Neuronal stem cell (in vitro differentiated cells): ENCODE results near the gene DDOST.

Experiments
- DNase-seq: peaks from one replicate; pipeline ENCODE4 v3.0.0-alpha.2; 2013; ENCODE audit warnings: low spot score
- H2AFZ ChIP-seq: one replicate; pipeline ENCODE4 v1.6.1; 2013; ENCODE audit warnings: mild to moderate bottlenecking, low read length, inconsistent platforms
- H2AK5ac ChIP-seq: 2 replicates; pipeline ENCODE4 v1.6.1; 2013; ENCODE audit warnings: low read depth, mild to moderate bottlenecking, inconsistent platforms, low read length, moderate library complexity, mixed read lengths
- H2BK120ac ChIP-seq: 2 replicates; pipeline ENCODE4 v1.6.1; 2013; ENCODE audit warnings: low read depth, mild to moderate bottlenecking, inconsistent platforms, low read length, moderate library complexity, mixed read lengths
- H2BK12ac ChIP-seq: one replicate; pipeline ENCODE4 v1.6.1; 2013; ENCODE audit warnings: low read length, inconsistent platforms
- H2BK15ac ChIP-seq: 2 replicates; pipeline ENCODE4 v1.6.1; 2013; ENCODE audit warnings: mild to moderate bottlenecking, low read length, inconsistent platforms, mixed read lengths
- H2BK5ac ChIP-seq: one replicate; pipeline ENCODE4 v1.6.1; 2013; ENCODE audit warnings: inconsistent platforms, mild to moderate bottlenecking, low read length, moderate library complexity
- H3K14ac ChIP-seq: one replicate; pipeline ENCODE4 v1.6.1; 2013; ENCODE audit warnings: low read length, inconsistent platforms
- H3K18ac ChIP-seq: 2 replicates; pipeline ENCODE4 v1.6.1; 2013; ENCODE audit warnings: low read length, inconsistent platforms
- H3K23ac ChIP-seq: 2 replicates; pipeline ENCODE4 v1.6.1; 2013; ENCODE audit warnings: low read depth, mild to moderate bottlenecking, mixed read lengths, low read length, inconsistent platforms; ENCODE audit not compliant: poor library complexity
- H3K27ac ChIP-seq: replicated peaks from 3 replicates; pipeline ENCODE4 v1.5.1; 2013; ENCODE audit warnings: low read length, inconsistent platforms
- H3K27me3 ChIP-seq, 3 experiments: 2 replicates each; pipeline ENCODE4 v1.6.1; 2013; ENCODE audit warnings: low read length in 3 of 3, mild to moderate bottlenecking in 2 of 3, inconsistent platforms in 1 of 3, low read depth in 1 of 3, mixed read lengths in 1 of 3, moderate library complexity in 1 of 3; ENCODE audit not compliant: control insufficient read depth in 3 of 3, insufficient read depth in 3 of 3
- H3K36me3 ChIP-seq, 2 donors: replicated peaks in 1 of 2; 2 replicates each; pipeline ENCODE4 v1.6.1; 2013; ENCODE audit warnings: low read length in 2 of 2; ENCODE audit not compliant: control insufficient read depth in 2 of 2, insufficient read depth in 2 of 2
- H3K4ac ChIP-seq: 2 replicates; pipeline ENCODE4 v1.6.1; 2013; ENCODE audit warnings: inconsistent platforms, mild to moderate bottlenecking, low read length, moderate library complexity
- H3K4me1 ChIP-seq, 2 donors: 1 replicate in 1 of 2; 2 replicates in 1 of 2; pipeline ENCODE4 v1.6.1; 2013; ENCODE audit warnings: low read length in 2 of 2, low read depth in 1 of 2; ENCODE audit not compliant: control insufficient read depth in 2 of 2, insufficient read depth in 1 of 2
- H3K4me2 ChIP-seq: one replicate; pipeline ENCODE4 v1.6.1; 2013; ENCODE audit warnings: mild to moderate bottlenecking, low read length, inconsistent platforms; ENCODE audit not compliant: insufficient read depth, poor library complexity, severe bottlenecking
- H3K4me3 ChIP-seq, 2 donors: 2 replicates each; pipeline ENCODE4 v1.5.1; 2013; ENCODE audit warnings: low read length in 2 of 2, mild to moderate bottlenecking in 2 of 2, inconsistent platforms in 1 of 2, moderate library complexity in 1 of 2
- H3K79me1 ChIP-seq: one replicate; pipeline ENCODE4 v1.6.1; 2013; ENCODE audit warnings: low read depth, mild to moderate bottlenecking, inconsistent platforms, low read length, moderate library complexity
- H3K9ac ChIP-seq: one replicate; pipeline ENCODE4 v1.6.1; 2013; ENCODE audit warnings: mild to moderate bottlenecking, low read depth, low read length, inconsistent platforms; ENCODE audit not compliant: poor library complexity
- H3K9me3 ChIP-seq, 2 donors: replicated peaks in 1 of 2; 2 replicates each; pipeline versions ENCODE3 to v1.6.1; 2013; ENCODE audit warnings: low read length in 2 of 2, mild to moderate bottlenecking in 2 of 2, inconsistent platforms in 1 of 2, low read depth in 1 of 2, mixed read lengths in 1 of 2, moderate library complexity in 1 of 2; ENCODE audit not compliant: control insufficient read depth in 2 of 2, insufficient read depth in 1 of 2
- H4K8ac ChIP-seq: one replicate; pipeline ENCODE4 v1.6.1; 2013; ENCODE audit warnings: low read depth, mild to moderate bottlenecking, inconsistent platforms, low read length, moderate library complexity
- H4K91ac ChIP-seq: one replicate; pipeline ENCODE4 v1.6.1; 2013; ENCODE audit warnings: low read length, low read depth, mild to moderate bottlenecking, inconsistent platforms; ENCODE audit not compliant: poor library complexity
- WGBS, 2 donors: extraction: QIAGEN DNeasy Blood & Tissue Kit; methylation state at CpG; one replicate each; pipeline ENCODE4 v1.1.7; 2013; ENCODE audit warnings: missing lambda C conversion rate in 2 of 2, mixed read lengths in 1 of 2; ENCODE audit not compliant: insufficient read length in 2 of 2, insufficient replicate concordance in 1 of 2; ENCODE audit errors: extremely low coverage in 2 of 2; 5-methylcytosine and 5-hydroxymethylcytosine counted together

Gene DDOST

DNA sequence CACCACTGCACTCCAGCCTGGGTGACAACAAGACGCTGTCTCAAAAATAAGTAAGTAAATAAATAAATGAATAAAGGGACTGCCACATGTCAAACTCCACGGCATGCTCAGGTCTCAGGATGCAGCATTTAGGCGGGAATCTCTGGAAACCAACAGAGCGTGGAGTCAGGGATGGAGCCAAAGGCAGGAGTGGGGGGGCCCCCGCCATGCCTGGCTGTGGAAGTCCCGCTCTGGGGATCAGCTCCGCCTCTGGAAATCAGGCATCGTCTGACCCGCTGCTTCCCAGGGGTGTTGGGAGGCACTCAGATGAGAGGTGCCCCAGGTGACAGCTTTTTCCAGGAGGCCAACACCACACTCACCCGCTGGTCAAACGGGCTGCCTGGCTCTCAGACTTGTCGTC is 36.4 kb upstream of the DDOST start:
- Histone ChIP-seq H3K79me1 (no peaks in the 10 kb centered on the region), H3K4ac (no peak overlapping the region), H2BK5ac (peak overlapping the region; percentile 80), H3K9ac (no peak overlapping the region), H3K4me1 (peaks cover 9 to 11% of the 10 kb centered on the region in 2 donors), H3K4me2 (no peak overlapping the region), H3K36me3 (no peaks in the 10 kb centered on the region), H3K27ac (peak overlapping the region; percentile 33), H2BK15ac (peak overlapping the region; percentile 53), H2BK12ac (no peak overlapping the region), H2BK120ac (no peak overlapping the region), H3K23ac (peak overlapping the region; percentile 4), H4K91ac (no peak overlapping the region), H4K8ac (no peak overlapping the region), H3K27me3 (no peaks in the 10 kb centered on the region), H2AFZ (peak overlapping the region; percentile 100), H3K9me3 (no peaks in the 10 kb centered on the region), H3K14ac (no peak overlapping the region), H3K18ac (peak overlapping the region; percentile 1), H3K4me3 (peak overlapping the region in 1 of 2 donors; percentile 43), H2AK5ac (peak overlapping the region; percentile 88)
- no peak for DNase-seq
- WGBS, 2 donors = no CpG with 5 or more reads among the region's 12 CpGs

DNA sequence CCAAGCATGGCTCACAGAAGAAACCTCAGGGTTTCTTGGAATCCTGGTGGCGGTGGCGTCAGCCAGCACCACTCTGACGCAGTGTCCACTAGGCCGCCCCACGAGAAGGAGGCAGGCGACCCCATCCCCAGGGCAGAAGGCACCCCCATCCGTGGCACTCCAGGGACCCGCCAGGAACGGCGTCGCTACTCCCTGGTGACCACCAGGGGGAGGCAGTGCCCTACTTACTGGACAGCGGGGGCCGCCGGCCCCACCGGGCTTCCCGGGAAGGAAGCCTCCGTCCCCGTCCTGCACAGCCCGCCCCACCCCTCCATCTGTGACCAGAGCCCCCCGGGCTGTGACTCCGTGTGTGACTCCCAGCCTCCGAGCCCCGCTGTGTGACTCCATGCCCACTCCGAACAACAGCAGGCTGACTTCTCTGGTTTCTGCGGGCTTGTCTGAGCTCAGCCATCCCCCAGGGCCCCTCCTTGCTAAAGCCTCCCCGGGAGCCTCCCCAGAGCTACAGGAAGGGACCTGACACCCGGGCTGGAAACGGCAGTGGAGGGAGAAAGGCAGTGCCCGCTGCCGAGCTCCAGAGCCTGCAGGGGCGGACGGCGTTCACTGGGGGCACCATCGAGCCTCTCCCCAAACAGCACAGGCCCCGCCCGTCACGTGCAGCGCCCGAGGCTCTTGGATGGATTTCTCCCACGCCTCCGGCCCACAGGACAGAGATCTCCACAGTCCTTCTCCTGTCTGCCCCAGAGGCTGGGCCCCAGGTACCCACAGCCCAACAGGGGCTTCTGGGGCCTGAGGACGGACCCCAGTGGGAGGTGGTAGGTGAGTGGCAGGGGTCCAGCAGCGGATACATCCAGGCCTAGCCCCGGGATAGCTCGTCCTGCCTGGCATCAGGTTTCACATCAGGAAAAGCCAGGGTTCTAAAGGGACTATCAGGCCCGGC is 35.5 kb upstream of the DDOST start:
- H3K27me3 ChIP-seq = no peaks in the 10 kb centered on the region
- H2BK15ac ChIP-seq = peak overlapping the region; percentile 93
- no peaks in the 10 kb centered on the region for H3K36me3 ChIP-seq
- H2BK120ac ChIP-seq = no peak overlapping the region
- H3K18ac ChIP-seq = peak overlapping the region; percentile 99
- peaks cover 9 to 11% of the 10 kb centered on the region in 2 donors for H3K4me1 ChIP-seq
- DNase-seq = peak; percentile 87
- no peak overlapping the region for H4K8ac ChIP-seq
- peak overlapping the region; percentile 60 for H3K9ac ChIP-seq
- H4K91ac ChIP-seq = peak overlapping the region; percentile 64
- H3K4me2 ChIP-seq = peak overlapping the region; percentile 99
- peaks cover 0 to 3% of the 10 kb centered on the region in 2 donors for H3K9me3 ChIP-seq
- peak overlapping the region; percentile 85 for H3K27ac ChIP-seq
- WGBS, 2 donors = no CpG with 5 or more reads among the region's 46 CpGs
- peak overlapping the region; percentile 89 for H3K14ac ChIP-seq
- no peak overlapping the region for H3K4ac ChIP-seq
- H3K79me1 ChIP-seq = no peaks in the 10 kb centered on the region
- H3K4me3 ChIP-seq = peak overlapping the region; percentile 50 to 79
- peak overlapping the region; percentile 67 for H3K23ac ChIP-seq
- peak overlapping the region; percentile 94 for H2BK5ac ChIP-seq
- H2BK12ac ChIP-seq = peak overlapping the region; percentile 58
- peak overlapping the region; percentile 20 for H2AK5ac ChIP-seq
- peak overlapping the region; percentile 100 for H2AFZ ChIP-seq

DNA sequence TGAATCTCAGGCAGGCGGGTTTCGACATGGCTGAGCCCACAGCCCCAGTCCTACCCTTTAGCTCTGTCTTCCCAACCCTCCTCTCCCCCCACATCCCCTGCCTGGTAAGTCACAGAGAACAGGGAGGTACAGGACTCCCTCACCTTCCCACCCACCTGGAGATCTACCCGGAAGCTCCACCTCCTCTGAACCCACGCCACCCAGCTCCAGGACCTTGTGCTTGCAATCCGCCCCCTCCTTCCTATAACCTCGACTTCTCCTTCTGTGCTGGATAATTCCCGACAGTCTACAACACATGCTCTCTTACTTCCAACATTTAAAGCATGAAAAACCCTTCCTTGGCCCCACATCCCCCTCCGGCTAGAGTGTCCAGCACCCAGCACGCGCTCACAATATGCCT is 34.3 kb upstream of the DDOST start:
- WGBS, 2 donors = no CpG with 5 or more reads among the region's 10 CpGs
- no peak overlapping the region for H3K9ac ChIP-seq

DNA sequence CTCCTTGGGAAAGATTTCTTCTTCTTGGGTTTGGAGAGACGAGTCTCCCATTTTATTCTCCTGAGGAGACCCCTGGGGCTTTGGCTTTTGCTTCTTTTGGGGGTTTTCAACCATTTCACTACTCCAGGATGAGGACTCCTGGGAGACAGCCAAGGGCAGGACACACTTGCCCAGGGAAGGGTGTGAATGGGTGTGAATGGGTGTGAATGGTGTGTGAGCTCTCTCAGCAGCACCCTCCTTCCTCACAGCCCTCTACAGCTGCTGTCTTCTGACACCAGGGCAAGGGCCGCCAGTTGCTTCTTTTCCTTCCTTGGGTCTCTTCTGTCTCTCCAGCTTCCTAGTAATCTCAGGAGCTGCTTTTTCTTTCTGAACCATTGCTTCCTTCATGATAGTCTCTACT is 32.5 kb upstream of the DDOST start:
- Histone ChIP-seq H3K36me3 (peaks cover 0 to 2% of the 10 kb centered on the region in 2 donors), H3K4me1 (peaks cover 9 to 11% of the 10 kb centered on the region in 2 donors), H4K91ac (no peak overlapping the region), H3K4ac (no peak overlapping the region), H2AK5ac (no peak overlapping the region), H3K18ac (no peak overlapping the region), H3K27me3 (no peaks in the 10 kb centered on the region), H2BK120ac (no peak overlapping the region), H3K27ac (no peak overlapping the region), H2BK12ac (no peak overlapping the region), H3K4me2 (no peak overlapping the region), H2BK5ac (no peak overlapping the region), H4K8ac (no peak overlapping the region), H2AFZ (no peak overlapping the region), H2BK15ac (no peak overlapping the region), H3K9ac (no peak overlapping the region), H3K14ac (no peak overlapping the region), H3K4me3 (no peak overlapping the region), H3K9me3 (peaks cover 0 to 3% of the 10 kb centered on the region in 2 donors), H3K23ac (no peak overlapping the region), H3K79me1 (no peaks in the 10 kb centered on the region)
- WGBS, 2 donors = no CpG with 5 or more reads among the region's 2 CpGs
- no peak for DNase-seq

More for the DNA sequence above, 34.3 kb upstream of the DDOST start:
- H2BK12ac ChIP-seq = no peak overlapping the region
- no peak overlapping the region for H2BK5ac ChIP-seq
- no peak overlapping the region for H2BK120ac ChIP-seq
- no peaks in the 10 kb centered on the region for H3K79me1 ChIP-seq
- H3K4me2 ChIP-seq = no peak overlapping the region
- no peaks in the 10 kb centered on the region for H3K27me3 ChIP-seq
- H3K27ac ChIP-seq = no peak overlapping the region
- peaks cover 9 to 11% of the 10 kb centered on the region in 2 donors for H3K4me1 ChIP-seq
- H4K91ac ChIP-seq = no peak overlapping the region
- no peak for DNase-seq
- H3K36me3 ChIP-seq = no peaks in the 10 kb centered on the region
- peaks cover 0 to 3% of the 10 kb centered on the region in 2 donors for H3K9me3 ChIP-seq
- H3K4me3 ChIP-seq = no peak overlapping the region
- H3K14ac ChIP-seq = no peak overlapping the region
- peak overlapping the region; percentile 93 for H2BK15ac ChIP-seq
- H3K4ac ChIP-seq = no peak overlapping the region
- peak overlapping the region; percentile 100 for H2AFZ ChIP-seq
- H3K23ac ChIP-seq = no peak overlapping the region
- no peak overlapping the region for H4K8ac ChIP-seq
- H2AK5ac ChIP-seq = peak overlapping the region; percentile 20
- no peak overlapping the region for H3K18ac ChIP-seq
